Osteoblast (primary cell): Measurements from ENCODE around the gene TTLL12. TPM values are rescaled to one million over a fixed set of nuclear protein-coding genes. Genes with fewer than 3 reads are reported as not detected.

ENCODE experiments used
- DNase-seq: peaks from one replicate; pipeline ENCODE4 v3.0.0; 2011; ENCODE audit warnings: low spot score, mixed read lengths; ENCODE audit not compliant: insufficient read length; ENCODE audit errors: missing footprints
- H2AFZ ChIP-seq: 2 replicates; pipeline ENCODE4 v1.6.0; 2011; ENCODE audit warnings: mild to moderate bottlenecking, low read length
- H3K27ac ChIP-seq: 2 replicates; pipeline ENCODE4 v1.5.1; 2011; ENCODE audit warnings: mild to moderate bottlenecking, low read depth, low read length, moderate library complexity
- H3K27me3 ChIP-seq: 2 replicates; pipeline ENCODE4 v1.6.0; 2012; ENCODE audit warnings: mild to moderate bottlenecking, control low read depth, inconsistent platforms, low read length, moderate library complexity; ENCODE audit not compliant: insufficient read depth
- H3K36me3 ChIP-seq: 2 replicates; pipeline ENCODE4 v1.5.1; 2011; ENCODE audit warnings: mild to moderate bottlenecking, low read length, control low read depth, moderate library complexity; ENCODE audit not compliant: insufficient read depth
- H3K4me1 ChIP-seq: 2 replicates; pipeline ENCODE4 v1.5.1; 2011; ENCODE audit warnings: mild to moderate bottlenecking, low read length, control low read depth, moderate library complexity; ENCODE audit not compliant: insufficient read depth
- H3K4me2 ChIP-seq: 2 replicates; pipeline ENCODE4 v1.6.0; 2011; ENCODE audit warnings: mild to moderate bottlenecking, low read length; ENCODE audit not compliant: insufficient read depth
- H3K4me3 ChIP-seq: fragments of 200-600 bp; sonication (generic); 3 replicates; pipeline ENCODE4 v1.5.1; 2012; ENCODE audit warnings: mild to moderate bottlenecking, low read length, inconsistent platforms; ENCODE audit not compliant: insufficient read depth
- H3K79me2 ChIP-seq: 2 replicates; pipeline ENCODE4 v1.6.0; 2012; ENCODE audit warnings: mild to moderate bottlenecking, low read length, control low read depth, inconsistent platforms; ENCODE audit not compliant: insufficient read depth
- H3K9me3 ChIP-seq: 2 replicates; pipeline ENCODE4 v1.5.1; 2011; ENCODE audit warnings: low read depth, low read length, control low read depth
- H4K20me1 ChIP-seq: 2 replicates; pipeline ENCODE4 v1.6.0; 2012; ENCODE audit warnings: mild to moderate bottlenecking, low read length, control low read depth; ENCODE audit not compliant: insufficient read depth
- total RNA-seq: library from RNA; depleted of rRNA; stranded (reverse); fragments of >200 nt; gene quantifications from 2 replicates; pipeline ENCODE4 v1.2.3, GENCODE V29; 2012
- TF ChIP-seq, protein P1 (sequence below): IDR thresholded peaks from 2 replicates; pipeline ENCODE4 v1.5.1; 2011; ENCODE audit warnings: mild to moderate bottlenecking, low read depth, low read length, moderate library complexity; ENCODE audit errors: extremely low read depth

The TTLL12 gene
- total RNA-seq, 1 donor: 29.0 TPM

GRCh38 chr22:43128928-43129424 lies 58.0 kb downstream of the TTLL12 start:
- Histone ChIP-seq H2AFZ (no peak overlapping the region), H3K79me2 (no peaks in the 10 kb centered on the region), H3K4me1 (peaks cover 9% of the 10 kb centered on the region), H3K27me3 (no peaks in the 10 kb centered on the region), H3K27ac (no peak overlapping the region), H3K4me3 (no peak overlapping the region), H3K4me2 (no peak overlapping the region), H3K36me3 (peaks cover 10% of the 10 kb centered on the region), H3K9me3 (no peaks in the 10 kb centered on the region), H4K20me1 (no peaks in the 10 kb centered on the region)
- DNase-seq: peak; percentile 52
- TF ChIP-seq, protein P1, sequence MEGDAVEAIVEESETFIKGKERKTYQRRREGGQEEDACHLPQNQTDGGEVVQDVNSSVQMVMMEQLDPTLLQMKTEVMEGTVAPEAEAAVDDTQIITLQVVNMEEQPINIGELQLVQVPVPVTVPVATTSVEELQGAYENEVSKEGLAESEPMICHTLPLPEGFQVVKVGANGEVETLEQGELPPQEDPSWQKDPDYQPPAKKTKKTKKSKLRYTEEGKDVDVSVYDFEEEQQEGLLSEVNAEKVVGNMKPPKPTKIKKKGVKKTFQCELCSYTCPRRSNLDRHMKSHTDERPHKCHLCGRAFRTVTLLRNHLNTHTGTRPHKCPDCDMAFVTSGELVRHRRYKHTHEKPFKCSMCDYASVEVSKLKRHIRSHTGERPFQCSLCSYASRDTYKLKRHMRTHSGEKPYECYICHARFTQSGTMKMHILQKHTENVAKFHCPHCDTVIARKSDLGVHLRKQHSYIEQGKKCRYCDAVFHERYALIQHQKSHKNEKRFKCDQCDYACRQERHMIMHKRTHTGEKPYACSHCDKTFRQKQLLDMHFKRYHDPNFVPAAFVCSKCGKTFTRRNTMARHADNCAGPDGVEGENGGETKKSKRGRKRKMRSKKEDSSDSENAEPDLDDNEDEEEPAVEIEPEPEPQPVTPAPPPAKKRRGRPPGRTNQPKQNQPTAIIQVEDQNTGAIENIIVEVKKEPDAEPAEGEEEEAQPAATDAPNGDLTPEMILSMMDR: no peak

DNA sequence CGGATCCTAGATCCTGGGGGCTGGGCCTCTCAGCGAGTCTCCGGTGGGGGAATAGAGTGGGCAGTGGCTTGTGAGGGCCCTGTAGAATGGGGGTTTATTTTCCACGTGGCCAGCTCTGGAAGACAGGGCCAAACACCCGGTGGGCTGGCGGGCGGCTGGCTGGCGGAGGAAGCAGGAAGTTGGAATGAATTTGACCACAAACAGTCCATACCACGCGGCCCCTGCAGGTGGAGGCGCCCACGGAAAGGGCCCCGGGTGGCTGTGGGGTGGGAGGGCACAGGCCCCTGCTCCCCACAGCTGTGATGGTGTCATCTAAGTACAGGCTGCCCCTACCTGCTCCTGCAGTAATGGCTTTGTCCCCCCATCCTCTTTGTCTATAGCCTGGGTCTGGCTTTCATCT lies 58.8 kb downstream of the TTLL12 start:
- Histone ChIP-seq H3K4me1 (peaks cover 9% of the 10 kb centered on the region), H2AFZ (no peak overlapping the region), H3K4me3 (no peak overlapping the region), H3K27me3 (no peaks in the 10 kb centered on the region), H3K4me2 (no peak overlapping the region), H4K20me1 (no peaks in the 10 kb centered on the region), H3K79me2 (no peaks in the 10 kb centered on the region), H3K27ac (no peak overlapping the region), H3K36me3 (peaks cover 10% of the 10 kb centered on the region), H3K9me3 (no peaks in the 10 kb centered on the region)
- TF ChIP-seq, protein P1: no peak
- DNase-seq: peak; percentile 50

DNA sequence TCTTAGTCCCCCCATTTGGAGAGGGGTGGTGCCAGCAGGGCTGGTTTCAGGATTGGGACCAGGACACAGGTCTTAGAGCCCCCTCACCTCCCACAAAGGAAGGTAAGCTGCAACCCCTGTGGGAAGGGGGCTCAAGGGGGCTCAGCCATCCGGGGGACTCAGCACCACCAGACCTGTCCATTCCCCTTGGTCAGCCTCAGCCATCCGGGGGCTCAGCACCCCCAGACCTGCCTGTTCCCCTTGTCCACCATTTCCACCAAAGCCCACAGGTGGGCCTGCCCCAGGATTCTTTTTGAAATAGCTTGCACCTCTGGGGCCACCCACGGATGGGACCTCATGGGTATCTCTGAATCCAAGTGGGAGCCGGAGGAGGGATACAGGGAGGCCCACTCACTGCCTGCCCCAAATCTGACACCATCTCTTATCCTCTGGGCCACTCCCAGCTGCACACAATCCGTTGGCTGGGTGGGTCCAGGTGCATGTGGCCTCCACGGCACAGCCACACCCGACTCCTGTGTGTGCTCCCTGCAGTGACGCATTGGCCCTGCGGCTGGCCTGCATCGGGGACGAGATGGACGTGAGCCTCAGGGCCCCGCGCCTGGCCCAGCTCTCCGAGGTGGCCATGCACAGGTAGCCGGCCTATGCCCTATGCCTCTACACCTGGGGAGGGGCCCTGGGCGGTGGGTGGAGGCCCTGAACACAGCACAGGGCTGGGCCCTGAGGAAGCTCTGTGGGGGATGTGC lies 59.6 kb downstream of the TTLL12 start:
- H4K20me1 ChIP-seq: no peaks in the 10 kb centered on the region
- H3K4me3 ChIP-seq: no peak overlapping the region
- peaks cover 9% of the 10 kb centered on the region for H3K4me1 ChIP-seq
- no peaks in the 10 kb centered on the region for H3K27me3 ChIP-seq
- DNase-seq: peak; percentile 65
- H3K9me3 ChIP-seq: no peaks in the 10 kb centered on the region
- H3K36me3 ChIP-seq: peaks cover 4% of the 10 kb centered on the region
- no peak overlapping the region for H3K4me2 ChIP-seq
- H2AFZ ChIP-seq: no peak overlapping the region
- no peak overlapping the region for H3K27ac ChIP-seq
- TF ChIP-seq, protein P1: no peak
- no peaks in the 10 kb centered on the region for H3K79me2 ChIP-seq

DNA sequence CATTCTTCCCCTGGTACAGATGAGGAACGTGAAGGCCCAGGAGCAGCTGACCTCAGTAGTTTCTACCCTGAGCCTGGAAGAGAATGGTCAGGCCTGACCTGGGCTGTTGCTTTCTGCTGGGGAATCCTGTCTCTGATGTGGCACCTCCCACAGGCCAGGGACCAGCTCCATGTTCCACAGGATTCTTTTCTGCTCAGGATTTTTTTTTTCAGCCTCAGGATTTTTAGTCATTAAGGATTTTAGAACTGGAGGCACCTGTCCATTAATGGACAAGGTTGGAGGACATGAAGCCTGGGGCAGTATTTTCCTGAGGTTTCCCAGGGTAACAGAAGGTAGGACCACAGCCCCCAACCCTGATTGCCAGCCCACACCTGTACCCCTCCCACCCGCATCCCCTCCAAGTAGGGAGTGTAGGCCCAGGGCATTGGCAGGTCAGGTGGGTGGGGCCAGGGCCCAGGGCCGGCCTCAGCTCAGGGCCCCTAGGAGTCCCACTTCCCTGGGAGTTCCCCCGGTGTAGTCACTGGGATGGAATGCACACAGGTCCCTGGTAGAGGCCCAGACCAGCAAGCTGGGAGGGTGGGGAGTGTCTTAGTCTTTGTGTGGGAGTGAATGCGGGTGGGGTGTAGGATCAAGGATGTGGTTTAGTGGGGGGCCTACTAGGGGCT lies 60.3 kb downstream of the TTLL12 start:
- H3K79me2 ChIP-seq: no peaks in the 10 kb centered on the region
- H3K27me3 ChIP-seq: no peaks in the 10 kb centered on the region
- H3K4me3 ChIP-seq: no peak overlapping the region
- DNase-seq: peak; percentile 97
- H4K20me1 ChIP-seq: no peaks in the 10 kb centered on the region
- H3K27ac ChIP-seq: no peak overlapping the region
- H3K4me1 ChIP-seq: peaks cover 9% of the 10 kb centered on the region
- TF ChIP-seq, protein P1: no peak
- H3K36me3 ChIP-seq: peaks cover 2% of the 10 kb centered on the region
- H2AFZ ChIP-seq: no peak overlapping the region
- H3K9me3 ChIP-seq: no peaks in the 10 kb centered on the region
- no peak overlapping the region for H3K4me2 ChIP-seq
